HG03565 (cell line): ENCODE data around the gene MT1HL1.
"Not testable (repeated sequence)": the region's sequence is repeated elsewhere in the genome, so short reads cannot be mapped to it uniquely, and the experiment has no call there.

Source experiments
- ATAC-seq: cut with Tn5 transposase; IDR thresholded peaks from one replicate; pipeline ENCODE4 v1.9.1; 2021; ENCODE audit warnings: mild to moderate bottlenecking, moderate library complexity; ENCODE audit not compliant: unreplicated experiment

Gene MT1HL1

DNA sequence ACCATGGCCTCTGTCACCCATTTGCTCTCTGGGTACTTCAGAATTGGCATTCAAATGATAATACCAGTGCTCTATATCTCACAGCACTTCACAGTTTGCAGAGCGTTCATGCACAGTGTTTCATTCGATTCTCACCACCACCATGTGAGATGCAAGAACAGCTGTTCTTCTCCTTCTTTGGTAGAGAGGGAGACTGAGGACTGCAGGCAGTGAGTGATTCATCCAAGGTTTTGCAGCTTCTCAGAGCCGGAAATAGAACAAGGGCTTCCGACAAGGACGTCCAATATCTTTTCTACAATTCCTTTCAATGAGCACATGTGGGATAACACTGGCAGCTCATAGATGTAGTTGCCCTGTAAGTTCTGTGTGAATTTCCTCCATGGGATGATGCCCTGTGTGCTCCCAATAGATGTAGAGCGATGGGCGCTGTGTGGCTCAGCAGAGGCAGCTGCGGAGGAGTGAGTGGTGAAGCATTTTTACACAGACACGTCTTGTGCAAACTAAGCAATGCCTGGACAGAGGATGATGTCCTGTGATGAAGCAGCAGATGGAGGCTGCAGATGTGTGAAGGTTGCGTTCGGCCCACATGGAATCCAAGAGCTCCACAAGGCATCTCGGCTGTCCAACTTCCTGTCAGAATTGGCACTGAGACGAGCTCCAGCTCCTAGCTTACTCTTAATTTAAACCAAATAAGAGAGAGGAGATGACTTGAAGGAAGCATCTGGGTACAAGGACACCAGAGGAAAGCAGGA is 24.9 kb downstream of the MT1HL1 start:
- ATAC-seq: no peak

DNA sequence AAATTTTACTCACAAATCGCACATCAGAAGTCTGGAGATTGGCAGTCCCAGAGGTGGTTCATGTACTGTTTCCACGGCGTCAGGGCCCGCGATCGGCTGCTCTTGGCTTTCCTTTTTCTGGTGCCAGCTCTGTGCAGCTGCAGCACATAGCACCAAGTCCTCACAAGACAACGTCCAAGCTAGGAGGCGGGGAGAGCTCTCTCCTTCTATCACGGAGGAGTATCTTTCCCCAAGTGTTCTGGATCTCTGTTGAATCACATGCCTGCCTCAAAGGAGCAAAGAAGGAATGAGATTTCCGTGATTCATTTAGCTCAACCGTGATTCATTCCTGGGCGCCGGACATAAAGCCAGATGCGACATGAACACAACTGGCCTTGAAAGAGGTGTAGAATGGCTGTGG is 25.5 kb downstream of the MT1HL1 start:
- ATAC-seq: no peak

DNA sequence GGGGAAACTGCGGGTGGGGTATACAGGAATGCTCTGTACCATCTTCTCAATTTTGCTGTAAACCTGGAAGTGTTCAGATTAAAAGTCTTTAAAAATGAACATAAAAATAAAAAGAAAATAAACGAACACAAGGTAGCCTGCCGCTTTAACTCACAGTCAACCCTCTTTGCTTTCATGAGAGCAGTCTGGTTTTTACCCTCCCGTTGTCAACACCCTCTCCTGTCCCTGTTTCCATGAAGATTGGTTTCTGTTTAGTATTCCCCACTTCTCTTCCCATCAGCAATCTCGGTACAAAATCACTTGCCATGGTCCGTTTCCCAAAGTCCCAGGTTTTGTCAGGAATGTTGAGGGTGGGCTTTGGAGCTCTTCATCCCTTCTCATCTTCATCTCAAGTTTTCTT is 28.8 kb downstream of the MT1HL1 start:
- no peak for ATAC-seq

DNA sequence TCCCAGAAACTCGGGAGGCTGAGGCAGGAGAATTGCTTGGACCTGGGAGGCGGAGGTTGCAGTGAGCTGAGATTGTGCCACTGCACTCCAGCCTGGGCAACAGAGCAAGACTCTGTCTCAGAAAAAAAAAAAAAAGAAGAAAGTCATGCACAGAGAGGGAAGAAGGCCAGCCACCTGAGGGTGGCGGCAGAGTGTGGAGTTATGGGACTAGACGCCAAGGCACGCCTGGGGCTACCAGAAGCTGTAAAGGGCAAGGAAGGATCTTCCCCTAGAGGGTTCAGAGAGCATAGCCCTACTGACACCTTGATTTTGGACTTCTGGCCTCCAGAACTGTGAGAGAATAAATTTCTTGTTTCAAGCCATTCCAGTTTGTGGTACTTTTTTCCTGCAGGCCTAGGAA is 30.2 kb downstream of the MT1HL1 start:
- not testable (repeated sequence) for ATAC-seq

DNA sequence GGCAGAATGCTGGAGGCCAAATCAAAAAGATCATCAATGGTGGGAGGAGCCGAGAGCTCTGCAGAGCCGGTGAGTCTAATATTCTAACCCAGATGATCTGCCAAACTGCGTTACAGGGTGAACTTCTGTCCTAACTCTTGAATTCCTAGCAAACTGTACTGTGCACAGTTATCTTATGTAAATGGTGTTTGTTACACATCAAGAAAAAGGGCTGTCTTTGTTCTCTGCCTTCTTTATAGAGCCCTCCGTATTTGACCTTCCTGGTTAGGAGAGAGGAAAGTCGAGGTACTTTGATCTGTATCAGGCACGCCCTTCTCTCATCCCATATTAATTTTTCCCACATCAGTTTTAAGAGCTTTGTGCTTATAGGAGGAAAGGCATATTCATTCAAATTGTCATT is 37.6 kb downstream of the MT1HL1 start:
- no peak for ATAC-seq

DNA sequence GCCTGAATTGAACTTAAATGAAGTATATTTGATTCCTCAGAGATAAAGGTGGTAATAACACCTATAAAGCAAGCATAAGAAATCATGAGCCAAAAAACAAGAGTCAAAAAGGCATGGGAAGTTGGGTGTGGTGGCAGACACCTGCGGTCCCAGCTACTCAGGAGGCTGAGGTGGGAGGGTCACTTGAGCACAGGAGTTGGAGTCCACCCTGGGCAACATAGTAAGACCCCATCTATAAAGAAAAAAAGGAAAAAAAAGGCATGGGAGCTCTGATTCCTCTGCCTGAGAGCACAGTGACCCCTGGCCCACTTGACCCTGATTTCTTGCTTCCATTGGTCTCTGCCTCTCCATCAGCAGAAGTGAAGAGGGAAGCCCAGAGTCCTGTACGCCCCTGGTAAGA is 40.3 kb downstream of the MT1HL1 start:
- no peak for ATAC-seq

DNA sequence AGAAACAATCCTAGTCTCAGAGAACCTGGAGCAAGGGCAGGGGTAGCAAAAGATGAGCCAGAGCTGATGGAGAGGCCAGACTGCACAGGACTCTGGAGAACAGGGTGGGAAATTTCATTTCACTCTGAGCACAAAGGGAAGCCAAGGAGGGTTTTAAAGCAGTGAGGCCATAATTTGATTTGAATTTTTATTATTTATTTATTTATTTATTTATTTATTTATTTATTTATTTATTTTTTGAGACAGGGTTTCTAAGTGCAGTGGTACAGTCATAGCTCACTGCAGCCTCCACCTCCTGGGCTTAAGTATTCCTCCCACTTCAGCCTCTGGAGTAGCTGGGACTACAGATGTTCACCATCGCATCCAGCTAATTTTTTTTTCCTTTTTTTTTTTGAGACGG is 45.1 kb downstream of the MT1HL1 start:
- ATAC-seq: no peak

DNA sequence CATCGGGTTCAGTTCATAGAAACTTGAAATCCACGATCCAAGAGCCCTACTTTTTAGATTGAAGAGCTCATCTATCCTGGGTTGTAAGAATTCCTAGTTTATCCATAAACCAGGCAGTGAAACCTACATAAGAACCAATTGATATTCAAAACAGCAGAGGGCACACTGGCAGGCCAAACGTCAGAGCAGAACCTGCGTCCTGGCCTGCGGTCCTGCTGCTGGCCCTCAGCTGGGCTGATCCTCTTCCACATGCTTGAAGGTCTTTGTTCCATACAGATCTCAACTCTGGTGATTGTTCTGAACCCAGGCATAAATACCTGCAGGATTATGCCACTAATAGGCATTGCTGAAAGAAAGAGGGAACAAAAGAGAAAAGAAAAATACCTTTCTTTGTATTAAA is 47.0 kb downstream of the MT1HL1 start:
- no peak for ATAC-seq
